NCI-H1694 treated with DMSO at 0.1 percent for 48 hours (cell line): Measurements from ENCODE around the gene TTC28.

Experiments used
- DNase-seq: peaks from one replicate; lab custom pipeline; 2025; lab: John Stamatoyannopoulos, UW

The TTC28 gene

GRCh38 chr22:28141614-28142013 lies 538.0 kb downstream of the TTC28 start:
- no peak for DNase-seq

GRCh38 chr22:28139961-28140360 lies 539.7 kb downstream of the TTC28 start:
- no peak for DNase-seq

GRCh38 chr22:28139516-28139915 lies 540.1 kb downstream of the TTC28 start:
- no peak for DNase-seq

GRCh38 chr22:28137036-28137435 lies 542.6 kb downstream of the TTC28 start:
- DNase-seq, result no peak

- DNase-seq, result no peak
Observed at GRCh38 chr22:28132466-28132865, 547.2 kb downstream of the TTC28 start.

- no peak for DNase-seq
Observed at GRCh38 chr22:28129319-28129962, 550.2 kb downstream of the TTC28 start.

- no peak for DNase-seq
Observed at GRCh38 chr22:28128827-28129226, 550.8 kb downstream of the TTC28 start.

- DNase-seq, result no peak
Observed at GRCh38 chr22:28125799-28126198, 553.8 kb downstream of the TTC28 start.

- no peak for DNase-seq
Observed at GRCh38 chr22:28123989-28124766, 555.5 kb downstream of the TTC28 start.

- no peak for DNase-seq
Observed at GRCh38 chr22:28120691-28121592, 558.7 kb downstream of the TTC28 start.

- DNase-seq, result no peak
Observed at GRCh38 chr22:28118957-28119631, 560.5 kb downstream of the TTC28 start.

- DNase-seq, result no peak
Observed at GRCh38 chr22:28116219-28116673, 563.4 kb downstream of the TTC28 start.

GRCh38 chr22:28115426-28115825 lies 564.2 kb downstream of the TTC28 start:
- DNase-seq, result no peak

GRCh38 chr22:28112548-28113043 lies 567.0 kb downstream of the TTC28 start:
- DNase-seq, result no peak

GRCh38 chr22:28112190-28112544 lies 567.5 kb downstream of the TTC28 start:
- no peak for DNase-seq

GRCh38 chr22:28111501-28112189 lies 568.0 kb downstream of the TTC28 start:
- DNase-seq, result no peak

- no peak for DNase-seq
Observed at GRCh38 chr22:28108851-28109250, 570.8 kb downstream of the TTC28 start.

- DNase-seq, result no peak
Observed at GRCh38 chr22:28106617-28107016, 573.0 kb downstream of the TTC28 start.

GRCh38 chr22:28105988-28106387 lies 573.7 kb downstream of the TTC28 start:
- DNase-seq, result no peak

- DNase-seq, result no peak
Observed at GRCh38 chr22:28105413-28105812, 574.2 kb downstream of the TTC28 start.

GRCh38 chr22:28103596-28103995 lies 576.0 kb downstream of the TTC28 start:
- DNase-seq, result no peak
